ENCODE measurements around the gene ANO7. TPM values are rescaled to one million over a fixed set of nuclear protein-coding genes. Genes with fewer than 3 reads are reported as not detected.

ANO7 gene
- total and polyA plus RNA-seq, 2 of the 13 experiments (the other 11 are each of a cell fraction or from before 2014, with no cell fraction given): 4.1 to 4.9 TPM

DNA sequence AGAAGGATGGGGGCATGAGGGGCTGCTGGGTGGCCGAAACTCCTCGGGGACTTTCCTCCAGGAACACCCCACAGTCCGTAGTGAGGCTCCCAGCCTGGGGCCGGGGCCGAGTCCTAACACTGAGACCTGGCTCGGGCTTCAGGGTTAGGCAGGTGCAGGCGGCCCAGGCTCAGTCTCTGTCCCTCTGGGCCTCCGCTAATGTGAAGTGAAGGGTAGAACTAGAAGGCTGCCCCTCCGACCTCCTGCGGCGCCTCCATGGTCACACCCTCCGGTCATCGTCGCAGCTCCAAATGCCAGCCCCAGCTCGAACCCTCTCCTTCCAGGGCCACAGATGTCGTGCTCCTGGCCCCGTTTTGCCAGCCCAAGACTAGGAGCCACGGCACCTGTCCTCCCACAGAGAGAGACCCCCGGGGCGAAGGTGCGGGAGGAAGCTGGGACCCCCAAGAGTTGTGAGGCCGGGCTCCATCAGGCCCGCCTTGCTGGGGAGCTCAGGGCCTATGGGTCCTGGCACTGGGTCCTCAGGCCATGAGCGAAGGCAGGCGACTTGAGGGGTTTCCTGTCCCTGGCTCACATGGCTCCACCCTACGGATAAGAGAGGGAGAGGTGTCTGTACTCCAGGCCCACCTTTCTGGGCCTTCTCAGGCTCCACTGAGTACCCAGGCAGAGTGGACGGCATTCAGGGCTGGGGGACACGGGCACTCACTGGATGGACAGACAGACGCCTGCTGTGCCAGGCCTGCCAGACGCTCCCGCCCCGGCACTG lies 797 bp downstream of the ANO7 start:
- FAIRE-seq: no peak
- ChIA-PET POLR2A (no interaction called here), CTCF (ENCODE audit: low intra/inter-chr PET ratio, low total read pairs) (no interaction called here)
- TF ChIP-seq, protein P1, sequence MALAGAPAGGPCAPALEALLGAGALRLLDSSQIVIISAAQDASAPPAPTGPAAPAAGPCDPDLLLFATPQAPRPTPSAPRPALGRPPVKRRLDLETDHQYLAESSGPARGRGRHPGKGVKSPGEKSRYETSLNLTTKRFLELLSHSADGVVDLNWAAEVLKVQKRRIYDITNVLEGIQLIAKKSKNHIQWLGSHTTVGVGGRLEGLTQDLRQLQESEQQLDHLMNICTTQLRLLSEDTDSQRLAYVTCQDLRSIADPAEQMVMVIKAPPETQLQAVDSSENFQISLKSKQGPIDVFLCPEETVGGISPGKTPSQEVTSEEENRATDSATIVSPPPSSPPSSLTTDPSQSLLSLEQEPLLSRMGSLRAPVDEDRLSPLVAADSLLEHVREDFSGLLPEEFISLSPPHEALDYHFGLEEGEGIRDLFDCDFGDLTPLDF (CRISPR knock-in tag; IDR thresholded peaks at IDR 0.05): no peak
- TF ChIP-seq, protein P2, sequence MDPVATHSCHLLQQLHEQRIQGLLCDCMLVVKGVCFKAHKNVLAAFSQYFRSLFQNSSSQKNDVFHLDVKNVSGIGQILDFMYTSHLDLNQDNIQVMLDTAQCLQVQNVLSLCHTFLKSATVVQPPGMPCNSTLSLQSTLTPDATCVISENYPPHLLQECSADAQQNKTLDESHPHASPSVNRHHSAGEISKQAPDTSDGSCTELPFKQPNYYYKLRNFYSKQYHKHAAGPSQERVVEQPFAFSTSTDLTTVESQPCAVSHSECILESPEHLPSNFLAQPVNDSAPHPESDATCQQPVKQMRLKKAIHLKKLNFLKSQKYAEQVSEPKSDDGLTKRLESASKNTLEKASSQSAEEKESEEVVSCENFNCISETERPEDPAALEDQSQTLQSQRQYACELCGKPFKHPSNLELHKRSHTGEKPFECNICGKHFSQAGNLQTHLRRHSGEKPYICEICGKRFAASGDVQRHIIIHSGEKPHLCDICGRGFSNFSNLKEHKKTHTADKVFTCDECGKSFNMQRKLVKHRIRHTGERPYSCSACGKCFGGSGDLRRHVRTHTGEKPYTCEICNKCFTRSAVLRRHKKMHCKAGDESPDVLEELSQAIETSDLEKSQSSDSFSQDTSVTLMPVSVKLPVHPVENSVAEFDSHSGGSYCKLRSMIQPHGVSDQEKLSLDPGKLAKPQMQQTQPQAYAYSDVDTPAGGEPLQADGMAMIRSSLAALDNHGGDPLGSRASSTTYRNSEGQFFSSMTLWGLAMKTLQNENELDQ (CRISPR knock-in tag; IDR thresholded peaks at IDR 0.05; ENCODE audit: borderline replicate concordance): no peak
- TF ChIP-seq, protein P3, sequence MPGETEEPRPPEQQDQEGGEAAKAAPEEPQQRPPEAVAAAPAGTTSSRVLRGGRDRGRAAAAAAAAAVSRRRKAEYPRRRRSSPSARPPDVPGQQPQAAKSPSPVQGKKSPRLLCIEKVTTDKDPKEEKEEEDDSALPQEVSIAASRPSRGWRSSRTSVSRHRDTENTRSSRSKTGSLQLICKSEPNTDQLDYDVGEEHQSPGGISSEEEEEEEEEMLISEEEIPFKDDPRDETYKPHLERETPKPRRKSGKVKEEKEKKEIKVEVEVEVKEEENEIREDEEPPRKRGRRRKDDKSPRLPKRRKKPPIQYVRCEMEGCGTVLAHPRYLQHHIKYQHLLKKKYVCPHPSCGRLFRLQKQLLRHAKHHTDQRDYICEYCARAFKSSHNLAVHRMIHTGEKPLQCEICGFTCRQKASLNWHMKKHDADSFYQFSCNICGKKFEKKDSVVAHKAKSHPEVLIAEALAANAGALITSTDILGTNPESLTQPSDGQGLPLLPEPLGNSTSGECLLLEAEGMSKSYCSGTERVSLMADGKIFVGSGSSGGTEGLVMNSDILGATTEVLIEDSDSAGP (CRISPR knock-in tag; IDR thresholded peaks at IDR 0.05; ENCODE audit: borderline replicate concordance): no peak
- TF ChIP-seq IKZF4 (CRISPR knock-in tag; IDR thresholded peaks at IDR 0.05; ENCODE audit: borderline replicate concordance, low read depth, not compliant biosample characterization): no peak
- TF ChIP-seq JUNB (CRISPR knock-in tag; IDR thresholded peaks at IDR 0.05; ENCODE audit: borderline replicate concordance): no peak
- no peak for TF ChIP-seq ATF7 (IDR thresholded peaks at IDR 0.05)
- TF ChIP-seq ATF7 (CRISPR knock-in tag; IDR thresholded peaks at IDR 0.05): no peak
- TF ChIP-seq ZNF737 (CRISPR knock-in tag; IDR thresholded peaks at IDR 0.05; ENCODE audit: borderline replicate concordance): no peak
- no peak for TF ChIP-seq RARA (CRISPR knock-in tag; IDR thresholded peaks at IDR 0.05)
- TF ChIP-seq ZNF549 (CRISPR knock-in tag; IDR thresholded peaks at IDR 0.05): no peak
- TF ChIP-seq HNRNPUL1 (IDR thresholded peaks at IDR 0.05; ENCODE audit: low read depth, low read length): no peak
- in situ Hi-C loops (cut with HindIII; ENCODE audit: extremely low pct_ligation_motif_present, low pct_unique_long_range_greater_than_20kb) (no loop called here), intact Hi-C loops (cut with micrococcal nuclease; ENCODE audit: unreplicated experiment) (no loop called here)
- peak; percentile 5 for ATAC-seq
- no peaks in the 10 kb centered on the region for H4K20me1 ChIP-seq (ENCODE audit: insufficient read depth, low read length)
- no peak overlapping the region for H3K27ac ChIP-seq (ENCODE audit: extremely low read length, insufficient read depth, low read length)
- no peaks in the 10 kb centered on the region for H3K36me3 ChIP-seq (replicated peaks in 1 of 2; ENCODE audit: control insufficient read depth in 1 of 2, insufficient read depth in 2 of 2, low read length in 2 of 2)
- H3K9ac ChIP-seq (ENCODE audit: insufficient read depth, low read depth, low read length): no peak overlapping the region
- 66% methylated on average over 20 of the region's 32 CpGs for WGBS (ENCODE audit: low lambda C conversion rate)
- H3K9me3 ChIP-seq (ENCODE audit: low read length): no peaks in the 10 kb centered on the region
- peaks cover 8 to 45% of the 10 kb centered on the region in 2 experiments for H3K27me3 ChIP-seq (ENCODE audit: control insufficient read depth in 1 of 2, insufficient read depth in 2 of 2, low read length in 2 of 2)
- no peaks in the 10 kb centered on the region for H3K79me2 ChIP-seq (ENCODE audit: insufficient read depth, low read length)
- no peak for DNase-seq (ENCODE audit: low spot score)
- H3K4me2 ChIP-seq (ENCODE audit: low read depth, low read length): no peak overlapping the region
- BruUV-seq (replicated peaks): no TSS peak
- no peak overlapping the region for H2AFZ ChIP-seq (ENCODE audit: low read length)
- no peak overlapping the region for H3K4me3 ChIP-seq (replicated peaks in 1 of 3; ENCODE audit: insufficient read depth in 1 of 3, low read depth in 2 of 3, low read length in 3 of 3)
- H3K4me1 ChIP-seq (ENCODE audit: insufficient read depth, low read length): peaks cover 23% of the 10 kb centered on the region
